BLaER1 treated with 17β-estradiol and CSF1 and Interleukin-3, amounts not matched to agents 10 nM and 100 nM (cell line): ENCODE data around the gene GRID1.

Experiments
- H3K27ac ChIP-seq, 11 experiments: shearing (Covaris generic); formaldehyde crosslinking; 2 replicates each; pipeline ENCODE4 v1.8.1; 2022
- H3K27me3 ChIP-seq, 11 experiments: shearing (Covaris generic); formaldehyde crosslinking; 2 replicates each; pipeline ENCODE4 v1.8.1; 2022
- H3K36me3 ChIP-seq, 11 experiments: shearing (Covaris generic); formaldehyde crosslinking; 2 replicates each; pipeline ENCODE4 v1.8.1; 2022
- H3K4me1 ChIP-seq, 10 experiments: shearing (Covaris generic); formaldehyde crosslinking; 2 replicates each; pipeline ENCODE4 v1.8.1; 2022
- H3K4me2 ChIP-seq, 11 experiments: shearing (Covaris generic); formaldehyde crosslinking; 2 replicates each; pipeline ENCODE4 v1.8.1; 2022
- H3K4me3 ChIP-seq, 10 experiments: shearing (Covaris generic); formaldehyde crosslinking; 2 replicates each; pipeline ENCODE4 v1.8.1; 2022
- H3K9ac ChIP-seq, 11 experiments: shearing (Covaris generic); formaldehyde crosslinking; 2 replicates each; pipeline ENCODE4 v1.8.1; 2022
- H3K9me3 ChIP-seq, 11 experiments: shearing (Covaris generic); formaldehyde crosslinking; replicated peaks in 1 of 11; 2 replicates each; pipeline ENCODE4 v1.8.1; 2022
- H4K20me1 ChIP-seq, 11 experiments: shearing (Covaris generic); formaldehyde crosslinking; 2 replicates each; pipeline ENCODE4 v1.8.1; 2022
- Cebpa-rat ChIP-seq, 11 experiments: shearing (Covaris generic); IDR thresholded peaks; 2 replicates each; pipeline ENCODE4 v1.8.1; 2022

The GRID1 gene

GRCh38 chr10:85643171-85643844 lies 723.3 kb downstream of the GRID1 start:
- Histone ChIP-seq H3K4me1 (no peaks in the 10 kb centered on the region; a peak in 1 of 20 replicates), H3K4me2 (0 out of 22 replicates have a peak overlapping the region, but pooled peaks of 1 of the 11 experiments have one; percentile 5), H3K9ac (no peak overlapping the region), H3K4me3 (no peak overlapping the region), H3K36me3 (no peaks in the 10 kb centered on the region), H3K9me3 (no peaks in the 10 kb centered on the region), H3K27me3 (no peaks in the 10 kb centered on the region), H4K20me1 (no peaks in the 10 kb centered on the region), H3K27ac (no peak overlapping the region)
- no peak for TF ChIP-seq Cebpa-rat (IDR thresholded peaks at IDR 0.05)

- no peak overlapping the region for H3K27ac ChIP-seq
- no peaks in the 10 kb centered on the region for H4K20me1 ChIP-seq
- H3K27me3 ChIP-seq: no peaks in the 10 kb centered on the region
- no peak overlapping the region for H3K9ac ChIP-seq
- no peak overlapping the region for H3K4me3 ChIP-seq
- TF ChIP-seq Cebpa-rat (IDR thresholded peaks at IDR 0.05): no peak
- no peaks in the 10 kb centered on the region for H3K36me3 ChIP-seq
- H3K4me2 ChIP-seq: 0 out of 22 replicates have a peak overlapping the region, but pooled peaks of 1 of the 11 experiments have one; percentile 5
- no peaks in the 10 kb centered on the region; a peak in 1 of 20 replicates for H3K4me1 ChIP-seq
- H3K9me3 ChIP-seq: no peaks in the 10 kb centered on the region
Observed at GRCh38 chr10:85642421-85643170, 724.0 kb downstream of the GRID1 start.

GRCh38 chr10:85642082-85642420 lies 724.5 kb downstream of the GRID1 start:
- H3K9me3 ChIP-seq: no peaks in the 10 kb centered on the region
- no peaks in the 10 kb centered on the region; a peak in 1 of 20 replicates for H3K4me1 ChIP-seq
- H3K36me3 ChIP-seq: no peaks in the 10 kb centered on the region
- no peak for TF ChIP-seq Cebpa-rat (IDR thresholded peaks at IDR 0.05)
- H3K27me3 ChIP-seq: no peaks in the 10 kb centered on the region
- no peak overlapping the region for H3K9ac ChIP-seq
- H3K27ac ChIP-seq: no peak overlapping the region
- H3K4me2 ChIP-seq: no peak overlapping the region
- no peak overlapping the region for H3K4me3 ChIP-seq
- no peaks in the 10 kb centered on the region for H4K20me1 ChIP-seq

- no peak overlapping the region for H3K4me2 ChIP-seq
- no peaks in the 10 kb centered on the region for H4K20me1 ChIP-seq
- H3K27ac ChIP-seq: no peak overlapping the region
- no peaks in the 10 kb centered on the region for H3K27me3 ChIP-seq
- TF ChIP-seq Cebpa-rat (IDR thresholded peaks at IDR 0.05): no peak
- H3K9ac ChIP-seq: no peak overlapping the region
- no peaks in the 10 kb centered on the region; a peak in 1 of 20 replicates for H3K4me1 ChIP-seq
- H3K36me3 ChIP-seq: no peaks in the 10 kb centered on the region
- no peaks in the 10 kb centered on the region for H3K9me3 ChIP-seq
- no peak overlapping the region for H3K4me3 ChIP-seq
Observed at GRCh38 chr10:85641479-85642009, 725.1 kb downstream of the GRID1 start.

- Histone ChIP-seq H3K4me1 (peaks cover 0 to 5% (median 0%) of the 10 kb centered on the region in 10 experiments; a peak in 2 of 20 replicates), H3K4me2 (no peak overlapping the region), H3K27ac (no peak overlapping the region), H3K36me3 (no peaks in the 10 kb centered on the region), H3K27me3 (no peaks in the 10 kb centered on the region), H3K9ac (no peak overlapping the region), H4K20me1 (no peaks in the 10 kb centered on the region), H3K9me3 (no peaks in the 10 kb centered on the region), H3K4me3 (no peak overlapping the region)
- TF ChIP-seq Cebpa-rat (IDR thresholded peaks at IDR 0.05): no peak
Observed at GRCh38 chr10:85638797-85639196, 727.8 kb downstream of the GRID1 start.

GRCh38 chr10:85635650-85636049 lies 730.9 kb downstream of the GRID1 start:
- no peaks in the 10 kb centered on the region for H3K27me3 ChIP-seq
- H3K9me3 ChIP-seq: no peaks in the 10 kb centered on the region
- no peak for TF ChIP-seq Cebpa-rat (IDR thresholded peaks at IDR 0.05)
- no peak overlapping the region for H3K27ac ChIP-seq
- no peak overlapping the region for H3K4me3 ChIP-seq
- no peaks in the 10 kb centered on the region for H3K36me3 ChIP-seq
- H3K9ac ChIP-seq: no peak overlapping the region
- H3K4me1 ChIP-seq: peaks cover 0 to 5% (median 0%) of the 10 kb centered on the region in 10 experiments; a peak in 1 of 20 replicates
- H4K20me1 ChIP-seq: no peaks in the 10 kb centered on the region
- H3K4me2 ChIP-seq: 0 out of 22 replicates have a peak overlapping the region, but pooled peaks of 1 of the 11 experiments have one; percentile 1

GRCh38 chr10:85624511-85624910 lies 742.1 kb downstream of the GRID1 start:
- no peaks in the 10 kb centered on the region for H4K20me1 ChIP-seq
- H3K9ac ChIP-seq: no peak overlapping the region
- no peaks in the 10 kb centered on the region for H3K9me3 ChIP-seq
- H3K4me1 ChIP-seq: peaks cover 0 to 14% (median 11%) of the 10 kb centered on the region in 10 experiments; a peak in 13 of 20 replicates
- H3K4me3 ChIP-seq: no peak overlapping the region
- H3K36me3 ChIP-seq: no peaks in the 10 kb centered on the region
- H3K4me2 ChIP-seq: peak overlapping the region in 3 of 11 experiments; percentile 54 to 67 (median 56); a peak in 2 of 22 replicates
- H3K27me3 ChIP-seq: no peaks in the 10 kb centered on the region
- TF ChIP-seq Cebpa-rat (IDR thresholded peaks at IDR 0.05): no peak
- no peak overlapping the region for H3K27ac ChIP-seq

- H3K27me3 ChIP-seq: no peaks in the 10 kb centered on the region
- H4K20me1 ChIP-seq: no peaks in the 10 kb centered on the region
- no peak overlapping the region for H3K4me3 ChIP-seq
- H3K4me2 ChIP-seq: peak overlapping the region in 8 of 11 experiments; percentile 21 to 67 (median 51); a peak in 15 of 22 replicates
- H3K36me3 ChIP-seq: no peaks in the 10 kb centered on the region
- no peak overlapping the region for H3K9ac ChIP-seq
- peaks cover 0 to 14% (median 11%) of the 10 kb centered on the region in 10 experiments; a peak in 13 of 20 replicates for H3K4me1 ChIP-seq
- no peak overlapping the region for H3K27ac ChIP-seq
- no peak for TF ChIP-seq Cebpa-rat (IDR thresholded peaks at IDR 0.05)
- no peaks in the 10 kb centered on the region for H3K9me3 ChIP-seq
Observed at GRCh38 chr10:85623758-85624157, 742.8 kb downstream of the GRID1 start.

- Histone ChIP-seq H3K4me1 (peaks cover 0 to 14% (median 11%) of the 10 kb centered on the region in 10 experiments; a peak in 13 of 20 replicates), H3K27me3 (no peaks in the 10 kb centered on the region), H4K20me1 (no peaks in the 10 kb centered on the region), H3K4me3 (no peak overlapping the region), H3K27ac (no peak overlapping the region), H3K9ac (no peak overlapping the region), H3K9me3 (no peaks in the 10 kb centered on the region), H3K4me2 (peak overlapping the region in 8 of 11 experiments; percentile 21 to 67 (median 51); a peak in 15 of 22 replicates), H3K36me3 (no peaks in the 10 kb centered on the region)
- TF ChIP-seq Cebpa-rat (IDR thresholded peaks at IDR 0.05): no peak
Observed at GRCh38 chr10:85623342-85623741, 743.3 kb downstream of the GRID1 start.
